Heart right ventricle (tissue), 16 donors: ENCODE measurements around the gene BCL2. TPM values are rescaled to one million over a fixed set of nuclear protein-coding genes. Genes with fewer than 3 reads are reported as not detected.

Experiments used
- ATAC-seq, 8 donors: fragments of 200-7000 bp; cut with Tn5 transposase; one replicate each; pipeline ENCODE4 v1.9.1; 2020; ENCODE audit warnings: mild to moderate bottlenecking in 8 of 8, moderate library complexity in 8 of 8, moderate number of reproducible peaks in 1 of 8
- DNase-seq, 2 donors: peaks; one replicate each; pipeline ENCODE4 v3.0.0-alpha.2; 2020
- H3K27ac ChIP-seq, 10 donors: fragments of 200-600 bp; sonication (generic) in 2 of 10; one replicate each; pipeline versions ENCODE4 v1.5.0 to v1.8.0; 2020 to 2022; ENCODE audit warnings: mild to moderate bottlenecking in 3 of 10
- H3K27me3 ChIP-seq, 7 donors: fragments of 200-600 bp; one replicate each; pipeline ENCODE4 v1.8.0; 2021 to 2022; ENCODE audit warnings: mild to moderate bottlenecking in 2 of 7
- H3K36me3 ChIP-seq, 9 donors: fragments of 200-600 bp; sonication (generic) in 1 of 9; one replicate each; pipeline versions ENCODE4 v1.5.0 to v1.8.0; 2020 to 2022; ENCODE audit warnings: mild to moderate bottlenecking in 2 of 9
- H3K4me1 ChIP-seq, 9 donors: fragments of 200-600 bp; sonication (generic) in 1 of 9; one replicate each; pipeline versions ENCODE4 v1.5.0 to v1.8.0; 2020 to 2022; ENCODE audit warnings: mild to moderate bottlenecking in 4 of 9
- H3K4me3 ChIP-seq, 10 donors: fragments of 200-600 bp; sonication (generic) in 2 of 10; one replicate each; pipeline versions ENCODE4 v1.5.0 to v1.8.0; 2020 to 2022; ENCODE audit warnings: mild to moderate bottlenecking in 7 of 10, moderate library complexity in 2 of 10
- H3K9me3 ChIP-seq, 11 donors: fragments of 200-600 bp in 10 of 11; sonication (generic) in 2 of 11; one replicate each; pipeline versions ENCODE4 v1.5.0 to v1.8.0; 2013 to 2022; ENCODE audit warnings: mild to moderate bottlenecking in 2 of 11, control low read depth in 1 of 11, moderate library complexity in 1 of 11
- WGBS, 2 donors: extraction: QIAGEN DNeasy Blood & Tissue Kit; methylation state at CpG; one replicate each; pipeline ENCODE4 v1.1.7; 2013; ENCODE audit warnings: inconsistent platforms in 1 of 2; 5-methylcytosine and 5-hydroxymethylcytosine counted together
- intact Hi-C, 10 donors: fragments of 100-400 bp; cut with DNase I; formaldehyde crosslinking; loops; one replicate each; pipeline versions ENCODE4 v1.11.1 to v1.14.2; 2022
- polyA plus RNA-seq, 2 donors: library from polyadenylated mRNA; stranded (reverse); fragments of 200-250 nt; gene quantifications; one replicate each; pipeline ENCODE4 v1.2.3, GENCODE V29; 2013
- total RNA-seq, 10 donors: library from RNA; stranded (reverse); fragmentation: NEBNext Ultra II Directional in 3 of 10; extraction: Animal tissue kit (Norgen Biotek cat#: 25700) in 3 of 10; gene quantifications; one replicate each; pipeline versions ENCODE4 v1.2.1 to v1.2.4, GENCODE V29; 2021 to 2023
- TF ChIP-seq, protein P1 (sequence below), 9 donors: fragments of 200-600 bp; sonication (generic) in 2 of 9; IDR thresholded peaks; one replicate each; pipeline versions ENCODE4 v1.5.0 to v1.8.0; 2021 to 2022; ENCODE audit warnings: antibody characterized with exemption in 9 of 9, mild to moderate bottlenecking in 5 of 9, moderate library complexity in 1 of 9
- donor health status: Arrhythmogenic right ventricular cardiomyopathy.
- donor health status: ischemic (EF 13 %, LVEDD 7.1; RV severe dilation, severe dysfunction).
- donor health status: healthy with polysubstance abuse.
- donor health status: DM: no; HTN: yes; CAD: no.
- donor health status: DM: no; HTN: no; CAD: no.
- donor health status: ischemic (EF 25% LVEDD 6.9; RV normal size, moderate dysfunction).
- donor health status: ischemic (EF 25% LVEDD 5.7; RV mildly dilated, moderate dysfunction).
- donor health status: healthy.
- donor health status: DM: yes; HTN: yes; CAD: no.
- donor health status: Ischemic cardiomyopathy.
- donor health status: ischemic (EF 35%, LVEDD 5.7; RV mildly dilated, moderate dysfunction).
- donor health status: nonischemic (EF 11% LVEDD 7.7; RV severe dilation, severe dysfunction).
- donor health status: DM: yes; HTN: yes; CAD: no.
- donor health status: PGD.
- donor health status: ischemic (EF 29% LVEDD 5.4; RV normal size, mild dysfunction).
- donor health status: nonischemic (EF 23%, LVEDD 6.1; RV moderate dilation, normal function).

The BCL2 gene
- total and polyA plus RNA-seq, 12 donors, result 1.5 to 23.1 (median 9.6) TPM

DNA sequence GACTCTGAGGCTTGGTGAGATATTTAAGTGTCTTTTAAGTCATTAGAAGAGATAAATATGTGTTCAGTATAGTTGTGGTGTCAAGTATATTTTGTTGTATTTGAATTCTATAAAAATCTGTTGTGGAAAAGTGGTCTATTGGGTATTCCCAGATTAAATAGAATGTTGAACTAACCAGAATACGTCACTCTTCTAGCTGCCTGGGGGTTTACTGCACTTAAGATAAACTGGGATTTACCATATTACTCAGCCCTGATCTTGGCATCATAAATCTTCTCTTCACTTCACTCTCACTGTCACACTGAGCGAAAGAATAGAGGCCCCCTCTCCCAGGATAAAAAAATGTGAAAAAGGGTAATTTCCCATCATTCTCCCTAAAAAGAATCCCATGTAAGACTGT, 129.8 kb downstream of the BCL2 start:
- no peak for DNase-seq
- H3K27ac ChIP-seq, result peak overlapping the region in 3 of 10 donors; percentile 28 to 40 (median 38)
- peaks cover 0 to 56% (median 25%) of the 10 kb centered on the region in 9 donors for H3K4me1 ChIP-seq
- no peaks in the 10 kb centered on the region for H3K36me3 ChIP-seq
- no peaks in the 10 kb centered on the region for H3K27me3 ChIP-seq
- intact Hi-C loops, result loop anchor here in 1 of 10 donors (10.0 kb wide), 1 partner anchor 65 kb away; no protein-coding TSS in a partner anchor
- H3K9me3 ChIP-seq, result peaks cover 0 to 4% (median 0%) of the 10 kb centered on the region in 11 donors
- TF ChIP-seq, protein P1, sequence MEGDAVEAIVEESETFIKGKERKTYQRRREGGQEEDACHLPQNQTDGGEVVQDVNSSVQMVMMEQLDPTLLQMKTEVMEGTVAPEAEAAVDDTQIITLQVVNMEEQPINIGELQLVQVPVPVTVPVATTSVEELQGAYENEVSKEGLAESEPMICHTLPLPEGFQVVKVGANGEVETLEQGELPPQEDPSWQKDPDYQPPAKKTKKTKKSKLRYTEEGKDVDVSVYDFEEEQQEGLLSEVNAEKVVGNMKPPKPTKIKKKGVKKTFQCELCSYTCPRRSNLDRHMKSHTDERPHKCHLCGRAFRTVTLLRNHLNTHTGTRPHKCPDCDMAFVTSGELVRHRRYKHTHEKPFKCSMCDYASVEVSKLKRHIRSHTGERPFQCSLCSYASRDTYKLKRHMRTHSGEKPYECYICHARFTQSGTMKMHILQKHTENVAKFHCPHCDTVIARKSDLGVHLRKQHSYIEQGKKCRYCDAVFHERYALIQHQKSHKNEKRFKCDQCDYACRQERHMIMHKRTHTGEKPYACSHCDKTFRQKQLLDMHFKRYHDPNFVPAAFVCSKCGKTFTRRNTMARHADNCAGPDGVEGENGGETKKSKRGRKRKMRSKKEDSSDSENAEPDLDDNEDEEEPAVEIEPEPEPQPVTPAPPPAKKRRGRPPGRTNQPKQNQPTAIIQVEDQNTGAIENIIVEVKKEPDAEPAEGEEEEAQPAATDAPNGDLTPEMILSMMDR (IDR thresholded peaks at IDR 0.05), result no peak
- no peak for ATAC-seq
- WGBS, 2 donors, result 79 to 90% methylated on average over 2 of the region's 2 CpGs
- no peak overlapping the region for H3K4me3 ChIP-seq

DNA sequence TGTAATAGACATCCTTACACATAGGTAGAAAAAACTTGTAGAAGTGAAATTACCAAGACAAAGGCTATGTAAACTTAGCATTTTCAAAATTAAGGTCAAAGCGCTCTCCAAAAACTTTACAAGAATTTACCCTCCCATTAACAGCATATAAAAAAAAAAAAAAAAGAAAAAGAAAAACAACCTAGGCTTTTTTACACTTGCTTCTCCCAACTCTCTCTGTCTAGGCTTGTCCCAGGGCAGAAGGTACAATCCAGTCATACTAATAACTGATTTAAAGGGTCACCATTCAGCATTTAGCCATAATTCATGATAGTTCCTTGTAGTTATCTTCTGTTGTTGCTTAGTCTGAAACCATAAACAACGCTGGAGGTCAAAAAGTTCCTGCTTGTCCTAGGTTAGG, 130.5 kb downstream of the BCL2 start:
- Histone ChIP-seq H3K9me3 (peaks cover 0 to 4% (median 0%) of the 10 kb centered on the region in 11 donors), H3K27ac (peak overlapping the region in 3 of 10 donors; percentile 28 to 40 (median 38)), H3K36me3 (no peaks in the 10 kb centered on the region), H3K27me3 (no peaks in the 10 kb centered on the region), H3K4me1 (peaks cover 0 to 56% (median 25%) of the 10 kb centered on the region in 9 donors), H3K4me3 (no peak overlapping the region)
- DNase-seq (no peak), ATAC-seq (no peak)
- 95% methylated on average over 2 of the region's 2 CpGs for WGBS, 2 donors
- intact Hi-C loops, result loop anchor here in 1 of 10 donors (10.0 kb wide), 1 partner anchor 64 kb away; no protein-coding TSS in a partner anchor
- TF ChIP-seq, protein P1 (IDR thresholded peaks at IDR 0.05), result no peak

DNA sequence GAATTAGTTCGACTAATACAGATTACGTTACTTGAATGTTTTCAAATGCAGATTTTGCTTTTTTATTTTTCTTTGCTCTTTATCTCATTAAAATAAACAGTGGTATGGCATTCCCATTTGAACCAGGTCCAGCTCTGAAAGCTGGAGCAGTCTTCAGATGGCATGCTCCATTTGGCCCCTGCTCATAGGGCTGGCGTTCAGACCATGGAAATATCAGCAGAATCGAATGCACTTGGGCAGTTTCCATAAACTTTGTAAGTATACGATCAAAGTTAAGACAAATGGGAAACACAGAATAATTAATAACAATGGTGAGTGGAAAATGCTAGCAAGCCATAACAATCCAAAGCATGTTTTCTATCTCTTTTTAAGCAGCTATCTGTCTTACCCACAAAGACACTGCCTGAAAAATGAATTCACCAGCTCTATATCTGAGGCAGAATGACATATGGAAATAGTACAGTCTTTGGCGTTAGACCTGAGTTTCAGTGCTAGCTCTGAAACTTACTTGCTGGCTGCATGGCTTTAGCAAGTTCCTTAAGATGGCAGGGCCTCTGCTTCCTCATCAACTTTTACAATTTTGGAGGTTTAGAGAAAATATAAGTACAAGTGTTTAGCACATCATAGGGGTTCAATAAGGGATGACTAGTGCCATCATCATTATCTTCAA, 131.6 kb downstream of the BCL2 start:
- TF ChIP-seq, protein P1 (IDR thresholded peaks at IDR 0.05), result no peak
- Histone ChIP-seq H3K4me3 (no peak overlapping the region), H3K36me3 (no peaks in the 10 kb centered on the region), H3K4me1 (peaks cover 0 to 59% (median 19%) of the 10 kb centered on the region in 9 donors), H3K9me3 (peaks cover 0 to 4% (median 0%) of the 10 kb centered on the region in 11 donors), H3K27me3 (no peaks in the 10 kb centered on the region), H3K27ac (peak overlapping the region in 6 of 10 donors; percentile 61 to 70 (median 70))
- WGBS, 2 donors, result 70 to 76% methylated on average over 6 of the region's 6 CpGs
- no peak for DNase-seq
- ATAC-seq, result no peak
- intact Hi-C loops, result loop anchor here in 1 of 10 donors (10.0 kb wide), 1 partner anchor 63 kb away; no protein-coding TSS in a partner anchor

GRCh38 chr18:63187223-63187574, 132.4 kb downstream of the BCL2 start:
- ATAC-seq, result peak in 5 of 8 donors; percentile 31 to 76 (median 63)
- Histone ChIP-seq H3K4me3 (no peak overlapping the region), H3K9me3 (peaks cover 0 to 4% (median 0%) of the 10 kb centered on the region in 11 donors), H3K36me3 (no peaks in the 10 kb centered on the region), H3K27me3 (no peaks in the 10 kb centered on the region), H3K4me1 (peaks cover 0 to 59% (median 26%) of the 10 kb centered on the region in 9 donors), H3K27ac (peak overlapping the region in 7 of 10 donors; percentile 19 to 70 (median 69))
- TF ChIP-seq, protein P1 (IDR thresholded peaks at IDR 0.05), result no peak
- intact Hi-C loops, result loop anchor here in 1 of 10 donors (10.0 kb wide), 1 partner anchor 62 kb away; no protein-coding TSS in a partner anchor
- WGBS, 2 donors, result 45 to 67% methylated on average over 2 of the region's 2 CpGs
- no peak for DNase-seq
